Stimulated activated CD8-positive, alpha-beta memory T cell treated with anti-CD3 and anti-CD28 coated beads, Interleukin-7, amount 100 ng/mL, for 48 hours (primary cell): Measurements from ENCODE around the gene QPCT.

Source experiments
- DNase-seq, 2 donors: peaks; one replicate each; pipeline ENCODE4 v3.0.0-alpha.2; 2020; ENCODE audit warnings: low read depth in 1 of 2; ENCODE audit errors: extremely low read depth in 1 of 2

QPCT gene

DNA sequence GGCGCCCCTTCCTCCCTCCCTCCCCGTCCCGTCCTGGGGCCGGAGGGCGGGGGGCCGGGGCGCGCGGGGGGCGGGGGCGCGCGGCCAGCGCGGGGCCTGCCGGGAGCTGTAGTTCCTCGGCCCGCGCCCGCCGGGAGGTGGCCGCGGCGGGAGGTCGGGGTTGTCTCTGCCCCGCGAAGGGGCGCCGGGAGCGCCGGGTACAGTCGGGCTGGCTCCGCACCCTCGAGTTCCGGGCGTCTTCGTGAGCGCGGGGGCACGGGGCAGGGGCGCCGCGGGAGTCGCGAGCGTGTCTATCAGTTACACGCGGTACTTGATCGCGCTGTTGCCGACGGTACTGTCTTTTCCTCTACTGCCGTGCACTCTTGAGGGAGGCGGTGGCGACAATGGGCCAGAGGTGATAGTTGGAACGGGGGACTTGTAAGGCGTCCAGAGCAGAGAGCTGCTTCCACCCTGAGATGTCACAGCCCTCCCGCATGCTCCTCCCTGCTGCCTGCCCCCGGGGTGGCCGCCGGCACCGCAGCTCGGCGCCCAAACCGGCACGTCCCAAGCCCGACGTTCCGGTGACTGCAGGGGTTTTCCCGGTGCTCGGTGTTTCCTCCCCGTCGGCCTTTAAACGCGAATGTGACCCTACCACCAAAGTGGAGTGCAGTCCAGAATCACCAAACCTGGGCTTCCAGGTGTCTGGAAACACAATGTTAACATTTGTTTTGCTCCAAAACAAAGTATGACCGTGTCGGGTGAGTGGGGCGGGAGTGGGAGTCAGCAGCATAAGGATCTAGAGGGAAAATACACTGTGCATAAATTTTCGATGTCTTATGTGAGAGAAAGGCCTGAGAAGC lies 19.4 kb upstream of the QPCT start, which contains the start of gene PRKD3:
Gene PRKD3, minus strand, starts transcription at position 48 of the 839 bp plus-strand sequence. CDS start 8,309 bp downstream, outside the sequence.
- peak in 1 of 2 donors; percentile 46 for DNase-seq

GRCh38 chr2:37325625-37326071 lies 18.8 kb upstream of the QPCT start:
- no peak for DNase-seq

- no peak for DNase-seq
Observed at GRCh38 chr2:37326285-37326684, 18.1 kb upstream of the QPCT start.

- no peak for DNase-seq
Observed at GRCh38 chr2:37326866-37327634, 17.4 kb upstream of the QPCT start.

DNA sequence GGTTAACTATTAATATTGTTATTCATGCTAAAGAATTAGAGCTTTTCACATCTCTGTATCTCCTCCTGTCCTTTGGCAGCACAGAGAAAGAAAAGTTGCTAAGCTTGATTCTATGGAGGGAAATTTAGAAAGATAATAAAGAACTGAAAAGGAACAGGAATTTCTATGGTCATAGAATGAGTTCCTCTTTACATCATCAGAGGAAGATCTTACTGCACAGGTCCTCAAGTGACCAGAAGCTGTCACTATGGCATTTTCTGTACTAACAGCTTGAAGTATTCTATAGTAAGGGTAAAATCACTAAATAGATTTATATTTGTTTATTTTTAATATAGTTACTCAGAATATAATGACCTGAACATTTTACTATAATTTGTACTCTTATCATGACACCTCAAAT lies 13.7 kb upstream of the QPCT start:
- no peak for DNase-seq

DNA sequence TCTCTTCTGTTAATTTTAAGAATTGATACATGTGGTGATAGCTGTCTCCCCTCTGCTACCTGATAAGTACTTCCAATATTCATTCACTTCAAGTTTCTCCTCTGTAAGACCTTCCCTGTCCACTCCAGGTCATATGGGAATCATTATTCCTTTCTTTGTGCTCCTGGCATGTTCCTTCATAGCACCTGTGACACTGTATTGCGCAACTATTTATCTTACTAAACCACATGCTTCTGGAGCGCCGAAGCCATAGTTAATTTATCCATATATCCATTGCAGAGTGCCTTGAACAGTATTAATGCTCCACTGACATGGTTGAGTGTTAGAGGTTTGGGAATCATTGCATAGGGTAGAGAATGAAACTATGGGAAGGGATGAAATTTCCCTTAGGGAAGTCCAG lies 11.9 kb upstream of the QPCT start:
- no peak for DNase-seq

- no peak for DNase-seq
Observed at GRCh38 chr2:37333256-37333655, 11.2 kb upstream of the QPCT start.

DNA sequence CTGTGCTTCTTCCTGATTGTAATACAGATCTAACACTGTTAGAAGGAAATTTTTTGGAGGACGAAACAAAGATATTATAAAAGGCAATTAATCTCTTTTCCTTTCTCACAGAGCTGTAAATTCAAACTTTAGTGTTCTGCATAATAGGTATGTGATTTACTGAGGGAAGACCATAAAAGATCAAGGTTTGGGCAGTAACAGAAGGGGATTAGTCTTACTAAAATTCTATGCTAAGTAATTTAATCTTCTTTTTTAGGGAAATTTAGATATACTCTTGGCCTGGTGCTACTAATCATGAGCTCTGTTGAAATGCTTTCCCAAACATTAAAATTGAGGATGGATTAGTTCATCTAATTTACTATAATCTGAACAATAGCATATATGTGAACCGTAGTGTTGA lies 8.8 kb upstream of the QPCT start:
- DNase-seq = no peak

- no peak for DNase-seq
Observed at GRCh38 chr2:37337620-37338280, 6.7 kb upstream of the QPCT start.

- DNase-seq = no peak
Observed at GRCh38 chr2:37338933-37339332, 5.5 kb upstream of the QPCT start.

DNA sequence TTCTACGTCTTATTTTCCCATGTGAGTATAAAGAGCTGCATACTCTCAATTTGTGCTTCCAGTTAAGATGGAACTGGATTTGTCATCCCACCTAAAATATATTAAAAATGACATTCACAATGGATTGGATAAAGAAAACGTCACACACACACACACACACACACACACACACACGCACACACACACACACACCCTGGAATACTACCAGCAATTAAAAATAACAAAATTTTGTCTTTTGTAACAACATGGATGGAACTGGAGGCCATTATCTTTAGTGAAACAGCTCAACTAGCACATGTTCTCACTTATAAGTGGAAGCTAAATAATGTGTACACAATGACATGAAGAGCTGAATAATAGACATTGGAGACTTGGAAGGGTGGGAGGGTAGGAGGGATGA lies 3.8 kb upstream of the QPCT start:
- DNase-seq = no peak

DNA sequence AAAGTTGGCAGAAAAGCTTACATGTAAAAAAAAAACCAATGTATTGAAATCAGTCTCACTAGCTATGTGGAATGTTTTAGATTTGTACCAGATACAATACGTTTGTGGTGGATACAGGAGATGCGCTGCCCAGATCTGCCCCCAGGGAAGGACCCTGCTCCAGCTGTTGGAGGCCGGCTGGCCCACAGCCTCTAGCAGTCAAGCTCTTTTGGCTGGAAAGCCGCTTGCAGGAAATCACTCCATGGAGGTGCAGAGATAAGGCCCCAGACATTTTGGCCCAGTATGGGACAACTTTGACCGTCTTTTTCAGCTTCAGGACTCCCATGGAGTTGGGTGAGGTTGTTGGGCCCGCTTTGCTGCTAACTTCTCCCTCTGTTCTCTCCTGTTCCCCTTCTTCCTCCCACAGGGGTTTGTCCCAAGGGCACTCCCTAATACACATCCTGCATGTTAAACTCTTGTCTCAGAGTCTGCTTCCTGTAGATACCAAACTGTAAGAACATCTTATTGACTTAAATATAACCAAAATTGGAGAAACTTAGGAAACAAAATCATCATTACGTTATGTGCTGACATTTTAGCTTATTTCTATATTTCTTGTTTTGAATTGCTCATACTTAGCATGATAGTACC lies 1.7 kb upstream of the QPCT start:
- no peak for DNase-seq

DNA sequence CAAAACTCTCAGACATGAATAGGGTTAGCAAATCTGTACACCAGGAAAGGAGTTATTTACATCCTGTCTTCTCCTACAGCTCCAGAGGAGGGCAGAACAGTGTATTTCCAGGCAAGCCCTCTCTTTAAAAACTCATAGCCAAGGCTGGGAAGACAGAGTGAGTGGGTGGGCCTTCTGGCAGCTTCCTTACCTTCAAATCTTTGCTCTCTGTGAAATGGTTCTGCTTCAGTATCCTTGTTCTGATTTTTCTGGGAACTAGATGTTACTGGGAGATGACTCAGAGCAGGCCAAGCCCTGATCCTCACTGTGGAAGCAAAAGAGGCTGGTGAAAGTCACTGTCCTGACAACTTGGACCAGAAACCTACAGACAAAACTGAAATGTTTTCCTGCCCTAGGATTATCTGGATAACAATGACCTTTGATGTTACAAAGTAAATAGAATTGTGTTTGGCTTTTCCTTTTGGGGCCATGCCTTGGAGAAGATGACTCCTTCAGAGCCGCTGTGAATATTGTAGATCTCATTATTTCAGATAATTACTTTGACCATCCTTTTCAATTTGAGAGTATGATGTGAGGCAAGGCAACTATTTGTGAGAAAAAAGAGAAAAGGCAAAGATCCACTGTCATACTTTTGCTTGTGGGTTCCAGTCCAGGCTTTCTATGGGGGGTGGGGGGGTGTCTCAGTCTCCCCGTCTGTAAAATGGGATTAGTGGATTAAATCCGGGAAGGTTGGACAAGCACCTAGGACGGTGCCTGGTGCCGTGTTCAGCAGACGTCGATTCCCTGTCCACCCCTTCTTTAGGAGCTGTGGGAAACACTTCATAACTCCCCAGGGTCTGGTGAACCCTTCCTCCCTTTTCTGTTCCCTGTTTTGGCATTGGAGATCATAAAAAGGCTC lies 644 bp upstream of the QPCT start:
- DNase-seq = no peak

GRCh38 chr2:37348155-37348554 lies 3.7 kb downstream of the QPCT start:
- no peak for DNase-seq

- DNase-seq = no peak
Observed at GRCh38 chr2:37349231-37349860, 4.9 kb downstream of the QPCT start.

- DNase-seq = no peak
Observed at GRCh38 chr2:37350034-37350433, 5.6 kb downstream of the QPCT start.

GRCh38 chr2:37354531-37354930 lies 10.1 kb downstream of the QPCT start:
- DNase-seq = no peak

DNA sequence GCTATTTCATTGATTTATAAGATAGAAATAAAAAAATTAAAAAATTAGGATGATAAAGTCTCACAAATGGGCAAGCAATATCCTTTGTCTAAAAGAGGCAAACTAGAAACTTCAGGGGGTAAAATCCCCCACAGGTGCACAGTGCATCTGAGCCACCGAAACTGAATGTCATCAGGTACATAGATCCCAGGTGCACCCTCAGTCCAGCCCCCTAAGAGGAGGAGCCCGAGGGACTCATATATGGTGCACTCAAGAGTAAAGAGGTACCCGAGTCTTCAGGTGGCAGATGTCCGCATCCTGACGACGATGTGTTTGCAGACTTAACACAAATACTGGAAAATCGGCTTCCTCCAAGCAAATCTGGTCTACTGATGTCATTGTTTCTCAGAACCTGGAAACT lies 11.3 kb downstream of the QPCT start:
- DNase-seq = no peak

DNA sequence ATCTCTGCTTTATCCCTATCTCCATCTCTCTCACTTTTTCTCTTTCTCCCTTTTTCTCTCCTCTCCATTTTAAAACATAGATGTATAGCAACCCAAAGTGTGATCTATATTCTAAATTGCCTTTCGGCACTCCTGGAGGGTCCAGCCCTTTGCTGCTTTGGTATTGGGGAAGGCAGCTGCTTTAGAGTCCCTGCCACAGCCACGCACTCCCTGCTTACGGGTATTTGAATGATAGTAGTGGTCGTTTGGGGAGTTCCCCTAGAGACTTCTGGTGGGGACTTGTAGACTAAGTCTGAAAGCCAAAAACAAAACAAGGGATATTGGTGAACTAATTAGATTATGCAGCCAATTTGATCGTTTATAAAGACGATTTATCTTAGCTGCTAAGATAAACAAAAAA lies 11.9 kb downstream of the QPCT start:
- DNase-seq = no peak

DNA sequence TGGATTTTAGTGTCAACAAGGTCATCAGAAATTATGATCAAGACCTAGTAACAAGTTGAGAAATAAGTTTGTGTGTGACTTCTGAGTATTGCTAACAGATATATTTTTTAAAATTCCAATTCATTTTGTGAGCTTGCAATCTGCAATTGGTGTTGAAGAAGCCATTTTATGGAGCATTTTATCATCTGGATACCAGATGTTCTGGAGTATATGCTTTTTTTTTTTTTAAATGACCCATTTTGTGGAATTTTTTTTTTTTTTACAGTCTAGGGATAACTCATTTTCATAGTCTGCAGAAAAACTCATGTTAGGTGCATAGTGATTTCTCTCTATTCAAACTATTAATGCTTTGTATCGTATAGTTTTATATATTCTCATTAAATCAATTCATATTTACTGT lies 12.6 kb downstream of the QPCT start:
- DNase-seq = no peak
